ENCODE data around the gene ST7. TPM values are rescaled to one million over a fixed set of nuclear protein-coding genes. Genes with fewer than 3 reads are reported as not detected.

The ST7 gene
- total and polyA plus RNA-seq, 2 donors (not counting 3 experiments of a cell fraction or from before 2014, with no cell fraction given), result 18.6 to 24.9 TPM

- H3K4me3 ChIP-seq (replicated peaks in 1 of 3; ENCODE audit: insufficient read depth in 1 of 3, low read depth in 1 of 3, low read length in 3 of 3), result no peak overlapping the region
- H3K9me3 ChIP-seq (replicated peaks; ENCODE audit: control insufficient read depth, insufficient read depth, low read length), result no peaks in the 10 kb centered on the region
- no peaks in the 10 kb centered on the region for H3K9me1 ChIP-seq (replicated peaks; ENCODE audit: control insufficient read depth, extremely low read depth, insufficient read depth, low read length)
- peaks cover 9% of the 10 kb centered on the region for H3K79me2 ChIP-seq (ENCODE audit: control insufficient read depth, insufficient read depth, low read length)
- dilution Hi-C loops (cut with MboI; ENCODE audit: extremely low pct_ligation_motif_present, low sequenced_read_pairs) (no loop called here), intact Hi-C loops (cut with micrococcal nuclease) (loop anchor here (10.0 kb wide), 1 partner anchor 806 kb away; no protein-coding TSS in a partner anchor)
- FAIRE-seq (no peak), DNase-seq (ENCODE audit: low read depth, low spot score) (no peak)
- H3K27ac ChIP-seq (ENCODE audit: insufficient read depth, low read depth, low read length), result no peak overlapping the region
- BruUV-seq (replicated peaks), result no TSS peak
- H3K36me3 ChIP-seq (ENCODE audit: control insufficient read depth in 2 of 2, extremely low read depth in 1 of 2, insufficient read depth in 2 of 2, low read length in 2 of 2), result no peaks in the 10 kb centered on the region
- H3K9ac ChIP-seq (replicated peaks; ENCODE audit: extremely low read depth, insufficient read depth, low read length), result no peak overlapping the region
- ChIA-PET POLR2A (no interaction called here), CTCF (interaction anchor here (12.5 kb wide), 1 partner anchor 142 kb away, joined by 700 read pairs; no protein-coding TSS in a partner anchor)
- no peaks in the 10 kb centered on the region for H3K27me3 ChIP-seq (ENCODE audit: control insufficient read depth in 2 of 2, insufficient read depth in 2 of 2, low read length in 2 of 2)
- no peak overlapping the region for H3K4me2 ChIP-seq (ENCODE audit: insufficient read depth, low read length)
- TF ChIP-seq JUN (IDR thresholded peaks at IDR 0.05; ENCODE audit: borderline replicate concordance, insufficient read depth, insufficient read length, low read depth), result no peak
- TF ChIP-seq, protein P1, sequence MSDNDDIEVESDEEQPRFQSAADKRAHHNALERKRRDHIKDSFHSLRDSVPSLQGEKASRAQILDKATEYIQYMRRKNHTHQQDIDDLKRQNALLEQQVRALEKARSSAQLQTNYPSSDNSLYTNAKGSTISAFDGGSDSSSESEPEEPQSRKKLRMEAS (IDR thresholded peaks at IDR 0.05; ENCODE audit: insufficient read depth, insufficient read length), result no peak
- TF ChIP-seq FOS (IDR thresholded peaks at IDR 0.05; ENCODE audit: borderline replicate concordance, insufficient read depth, low read length), result no peak
- no peak for TF ChIP-seq POLR2AphosphoS5 (IDR thresholded peaks at IDR 0.05; ENCODE audit: insufficient read depth, low read depth, low read length)
- no peak for TF ChIP-seq CTCF (IDR thresholded peaks at IDR 0.05; ENCODE audit: extremely low read depth in 1 of 2, insufficient read depth in 1 of 2, low read depth in 1 of 2, low read length in 2 of 2)
- no peak for TF ChIP-seq GATA2 (IDR thresholded peaks at IDR 0.05; ENCODE audit: insufficient read depth, insufficient read length, low read depth, low read length)
- TF ChIP-seq EZH2 (IDR thresholded peaks at IDR 0.05; ENCODE audit: borderline replicate concordance, low read depth, low read length, severe bottlenecking), result no peak
- no peak for TF ChIP-seq MYC (IDR thresholded peaks at IDR 0.05; ENCODE audit: low read depth, low read length)
- TF ChIP-seq POLR2A (IDR thresholded peaks at IDR 0.05; ENCODE audit: low read depth, low read length), result no peak
- H3K4me1 ChIP-seq (ENCODE audit: control insufficient read depth, extremely low read depth, insufficient read depth, low read length), result peaks cover 6% of the 10 kb centered on the region
- no peaks in the 10 kb centered on the region for H4K20me1 ChIP-seq (replicated peaks; ENCODE audit: control insufficient read depth, extremely low read depth, insufficient read depth, low read length)
- no peak overlapping the region for H2AFZ ChIP-seq (ENCODE audit: low read depth, low read length)
These were observed 27.1 kb downstream of the ST7 start for GRCh38 chr7:116980354-116980753.

All from endothelial cell of umbilical vein (primary cell).